A549 (cell line): ENCODE results near the gene UBQLN3. TPM values are rescaled to one million over a fixed set of nuclear protein-coding genes. Genes with fewer than 3 reads are reported as not detected.

Experiments
- ATAC-seq, 2 experiments: fragments of 200-7000 bp in 1 of 2; fragments of >200 bp in 1 of 2; cut with Nextera tagmentation in 1 of 2; cut with Tn5 transposase in 1 of 2; 3 replicates each; pipeline versions ENCODE4 v1.8.0 to v1.9.1; 2018 to 2020; ENCODE audit warnings: mild to moderate bottlenecking in 1 of 2, moderate library complexity in 1 of 2
- CTCF ChIA-PET: fragments of 300-600 bp; sonication (Branson Sonifier 250); formaldehyde crosslinking; extraction: SDS; loops from one replicate; lab custom pipeline; 2021; ENCODE audit warnings: antibody characterized with exemption, inconsistent platforms; lab: Yijun Ruan, JAX
- POLR2A ChIA-PET: fragments of 350-600 bp; formaldehyde crosslinking; extraction: SDS; loops from one replicate; lab custom pipeline; 2021; ENCODE audit warnings: antibody characterized with exemption, inconsistent platforms; lab: Yijun Ruan, JAX
- DNase-seq, 2 experiments: peaks; one replicate each; pipeline versions ENCODE4 v3.0.0 to v3.0.0-alpha.2; 2011 to 2016; ENCODE audit warnings: low read depth in 1 of 2, low spot score in 1 of 2
- FAIRE-seq: peaks from 2 replicates; lab custom pipeline; 2011; peaks lifted over from hg19 to GRCh38; lab: Jason Lieb, UNC
- H3K27ac ChIP-seq, 2 experiments: fragments of >200 bp; sonication (Bioruptor Twin); formaldehyde crosslinking; 3 replicates each; pipeline ENCODE4 v1.5.1; 2016 to 2017
- H3K4me1 ChIP-seq: fragments of >200 bp; sonication (Bioruptor Twin); formaldehyde crosslinking; 3 replicates; pipeline ENCODE4 v1.6.1; 2016
- H3K4me2 ChIP-seq: fragments of >200 bp; sonication (Bioruptor Twin); formaldehyde crosslinking; 3 replicates; pipeline ENCODE4 v1.6.1; 2016
- H3K4me3 ChIP-seq: fragments of >200 bp; sonication (Bioruptor Twin); formaldehyde crosslinking; 3 replicates; pipeline ENCODE4 v1.5.1; 2016
- H3K9me3 ChIP-seq: fragments of >200 bp; sonication (Bioruptor Twin); formaldehyde crosslinking; 3 replicates; pipeline ENCODE4 v1.6.1; 2016
- ATOH8 ChIP-seq: fragments of 250-450 bp; sonication (Bioruptor Pico); IDR thresholded peaks from 2 replicates; pipeline ENCODE4 v1.5.0; 2020; ENCODE audit warnings: low read depth, mild to moderate bottlenecking, moderate library complexity
- BCL3 ChIP-seq: fragments of >200 bp; sonication (Bioruptor Twin); formaldehyde crosslinking; IDR thresholded peaks from 3 replicates; pipeline ENCODE4 v1.6.1; 2016
- BHLHE40 ChIP-seq: IDR thresholded peaks from 2 replicates; pipeline ENCODE4 v1.6.1; 2012; ENCODE audit warnings: low read depth, low read length, inconsistent platforms
- CBX2 ChIP-seq: fragments of 200-600 bp; sonication (generic); IDR thresholded peaks from 2 replicates; pipeline ENCODE4 v1.6.1; 2016; ENCODE audit warnings: low read depth, mild to moderate bottlenecking, borderline replicate concordance
- CBX8 ChIP-seq: fragments of 200-600 bp; sonication (generic); IDR thresholded peaks from 2 replicates; pipeline ENCODE4 v1.6.1; 2016
- ESRRA ChIP-seq: fragments of 150-350 bp; IDR thresholded peaks from 2 replicates; pipeline ENCODE4 v1.6.1; 2014; ENCODE audit warnings: mild to moderate bottlenecking, low read length, borderline replicate concordance
- FOSB ChIP-seq: fragments of 250-450 bp; sonication (Bioruptor Pico); IDR thresholded peaks from 2 replicates; pipeline ENCODE4 v1.5.0; 2020; ENCODE audit warnings: mild to moderate bottlenecking, moderate library complexity
- GATA3 ChIP-seq: IDR thresholded peaks from 2 replicates; pipeline ENCODE4 v1.6.1; 2012; ENCODE audit warnings: borderline replicate concordance
- HDAC2 ChIP-seq: fragments of 200-600 bp; sonication (generic); IDR thresholded peaks from 2 replicates; pipeline ENCODE4 v1.6.1; 2016
- HES2 ChIP-seq: fragments of >200 bp; sonication (Bioruptor Twin); formaldehyde crosslinking; IDR thresholded peaks from 2 replicates; pipeline ENCODE4 v1.6.1; 2016
- HEYL ChIP-seq: fragments of 250-450 bp; sonication (Bioruptor Pico); IDR thresholded peaks from 2 replicates; pipeline ENCODE4 v1.8.0; 2021; ENCODE audit warnings: mild to moderate bottlenecking, moderate library complexity
- HOXA7 ChIP-seq: fragments of 250-450 bp; sonication (Bioruptor Pico); IDR thresholded peaks from 2 replicates; pipeline ENCODE4 v1.5.0; 2020; ENCODE audit warnings: mild to moderate bottlenecking, moderate library complexity
- HOXB13 ChIP-seq: fragments of 250-450 bp; sonication (Bioruptor Pico); IDR thresholded peaks from 2 replicates; pipeline ENCODE4 v1.5.0; 2020; ENCODE audit warnings: low read depth, mild to moderate bottlenecking, moderate library complexity
- HOXB5 ChIP-seq: fragments of 250-450 bp; sonication (Bioruptor Pico); IDR thresholded peaks from 2 replicates; pipeline ENCODE4 v1.5.0; 2020; ENCODE audit warnings: mild to moderate bottlenecking, moderate library complexity
- KDM1A ChIP-seq: fragments of 200-600 bp; sonication (generic); IDR thresholded peaks from 2 replicates; pipeline ENCODE4 v1.6.1; 2016; ENCODE audit warnings: low read depth, mild to moderate bottlenecking
- KDM5A ChIP-seq: fragments of 200-600 bp; sonication (generic); IDR thresholded peaks from 2 replicates; pipeline ENCODE4 v1.6.1; 2016; ENCODE audit warnings: antibody characterized with exemption, mild to moderate bottlenecking
- MAFK ChIP-seq: fragments of 450-650 bp; IDR thresholded peaks from 2 replicates; pipeline ENCODE4 v1.6.1; 2014; ENCODE audit not compliant: partially characterized antibody
- MAX ChIP-seq: IDR thresholded peaks from 2 replicates; pipeline ENCODE4 v1.6.1; 2012
- MAZ ChIP-seq: fragments of 150-350 bp; IDR thresholded peaks from 2 replicates; pipeline ENCODE4 v1.6.1; 2014; ENCODE audit warnings: antibody characterized with exemption, low read depth, low read length, borderline replicate concordance
- NFE2L2 ChIP-seq: fragments of 150-350 bp; conservative IDR thresholded peaks from 2 replicates; pipeline ENCODE4 v1.6.1; 2014; ENCODE audit warnings: low read length
- NR3C1 ChIP-seq: fragments of >200 bp; sonication (Bioruptor Twin); formaldehyde crosslinking; IDR thresholded peaks from 3 replicates; pipeline ENCODE4 v1.6.1; 2017
- PHF8 ChIP-seq: fragments of 200-600 bp; sonication (generic); IDR thresholded peaks from 2 replicates; pipeline ENCODE4 v1.6.1; 2016; ENCODE audit warnings: low read depth, mild to moderate bottlenecking, antibody characterized with exemption, moderate library complexity, borderline replicate concordance
- POLR2A ChIP-seq: IDR thresholded peaks from 2 replicates; pipeline ENCODE4 v1.6.1; 2012; ENCODE audit warnings: mild to moderate bottlenecking, low read length
- POLR2AphosphoS2 ChIP-seq: conservative IDR thresholded peaks from 2 replicates; pipeline ENCODE4 v1.6.1; 2012; ENCODE audit warnings: low read length, improper control_type of control experiment, inconsistent platforms
- USF2 ChIP-seq: fragments of 450-650 bp; IDR thresholded peaks from 2 replicates; pipeline ENCODE4 v1.6.1; 2014; ENCODE audit warnings: antibody characterized with exemption
- ZFP36 ChIP-seq: fragments of 450-650 bp; IDR thresholded peaks from 2 replicates; pipeline ENCODE4 v1.6.1; 2014; ENCODE audit warnings: borderline replicate concordance; ENCODE audit not compliant: partially characterized antibody
- WGBS: methylation state at CpG from one replicate; pipeline ENCODE4 v1.1.6; 2017; ENCODE audit errors: missing lambda C conversion rate; 5-methylcytosine and 5-hydroxymethylcytosine counted together
- polyA plus RNA-seq, 4 experiments: library from polyadenylated mRNA; depleted of rRNA in 3 of 4; stranded (reverse); fragments of >200 nt; fragmentation: RNase III in 1 of 4; extraction: RNeasy Plus Mini Kit Qiagen cat#74134 plus additional on column Dnase treatment in 1 of 4; gene quantifications; 2 replicates in 3 of 4; 3 replicates in 1 of 4; pipeline ENCODE4 v1.2.3, GENCODE V29; 2011 to 2017

Gene UBQLN3
- polyA plus RNA-seq, 2 of the 4 experiments (the other 2 are of a cell fraction): not detected

- ATAC-seq (no peak), DNase-seq (no peak), FAIRE-seq (no peak)
- TF ChIP-seq ZFP36 (no peak), POLR2AphosphoS2 (no peak), NFE2L2 (no peak), NR3C1 (no peak), HOXB5 (CRISPR knock-in tag) (no peak), KDM1A (no peak), BHLHE40 (no peak), MAFK (no peak), HEYL (CRISPR knock-in tag) (no peak), FOSB (CRISPR knock-in tag) (no peak), MAZ (no peak)
- Histone ChIP-seq H3K4me3 (no peak overlapping the region), H3K4me1 (no peaks in the 10 kb centered on the region), H3K4me2 (no peak overlapping the region), H3K9me3 (no peaks in the 10 kb centered on the region), H3K27ac (no peak overlapping the region)
- WGBS: 88% methylated on average over 2 of the region's 2 CpGs
- ChIA-PET POLR2A (no interaction called here), CTCF (no interaction called here)
Measured at GRCh38 chr11:5522308-5522707, 12.6 kb upstream of the UBQLN3 start.

- ATAC-seq: no peak
- 70% methylated on average over 4 of the region's 4 CpGs for WGBS
- TF ChIP-seq HES2: no peak
- no peak for TF ChIP-seq KDM5A
- TF ChIP-seq HOXB13 (CRISPR knock-in tag): no peak
- TF ChIP-seq ESRRA: no peak
- TF ChIP-seq MAX: no peak
- no peak for TF ChIP-seq HOXB5 (CRISPR knock-in tag)
- TF ChIP-seq ATOH8 (CRISPR knock-in tag): no peak
- no peak for TF ChIP-seq HDAC2
- TF ChIP-seq CBX8: no peak
- TF ChIP-seq USF2: no peak
- TF ChIP-seq POLR2AphosphoS2: no peak
- no peak for TF ChIP-seq PHF8
- TF ChIP-seq FOSB (CRISPR knock-in tag): no peak
- TF ChIP-seq POLR2A: no peak
- no peak for TF ChIP-seq BCL3
- no peak for TF ChIP-seq HOXA7 (CRISPR knock-in tag)
- TF ChIP-seq CBX2: no peak
- TF ChIP-seq GATA3: no peak
Measured at GRCh38 chr11:5521540-5521939, 11.8 kb upstream of the UBQLN3 start.

More at GRCh38 chr11:5521540-5521939, 11.8 kb upstream of the UBQLN3 start:
- ChIA-PET POLR2A (no interaction called here), CTCF (no interaction called here)
- Histone ChIP-seq H3K4me2 (no peak overlapping the region), H3K9me3 (no peaks in the 10 kb centered on the region), H3K4me1 (no peaks in the 10 kb centered on the region), H3K4me3 (no peak overlapping the region), H3K27ac (no peak overlapping the region)
- no peak for FAIRE-seq
- no peak for DNase-seq
